GM12875 (cell line): ENCODE data around the gene BNIP5.

Source experiments
- H3K4me3 ChIP-seq: one replicate; pipeline ENCODE4 v1.5.1; 2011; ENCODE audit warnings: low read depth, low read length, control low read depth
- TF ChIP-seq, protein P1 (sequence below): IDR thresholded peaks from 2 replicates; pipeline ENCODE4 v1.5.1; 2011; ENCODE audit warnings: low read depth, mild to moderate bottlenecking, control low read depth, inconsistent platforms, low read length, moderate library complexity, borderline replicate concordance; ENCODE audit not compliant: insufficient read depth

BNIP5 gene

DNA sequence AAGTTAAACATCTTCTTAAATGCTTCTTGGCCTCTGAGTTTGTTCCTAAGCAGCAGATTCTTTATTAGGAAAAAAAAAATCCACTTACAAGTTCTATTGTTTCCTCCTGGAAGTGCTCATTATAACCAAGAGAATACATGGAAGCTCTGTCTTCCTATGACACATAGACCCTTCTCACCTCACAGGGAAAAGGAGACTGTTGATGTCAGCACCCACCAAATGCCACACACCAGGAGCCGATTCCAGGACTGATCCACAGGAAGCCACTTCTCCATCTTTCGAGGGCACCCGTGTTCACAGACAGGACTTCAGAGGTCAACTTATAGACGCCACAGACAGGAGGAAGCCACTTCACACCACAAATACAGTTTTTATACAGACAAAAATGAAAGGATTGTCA is 13.4 kb upstream of the BNIP5 start:
- no peak overlapping the region for H3K4me3 ChIP-seq
- TF ChIP-seq, protein P1, sequence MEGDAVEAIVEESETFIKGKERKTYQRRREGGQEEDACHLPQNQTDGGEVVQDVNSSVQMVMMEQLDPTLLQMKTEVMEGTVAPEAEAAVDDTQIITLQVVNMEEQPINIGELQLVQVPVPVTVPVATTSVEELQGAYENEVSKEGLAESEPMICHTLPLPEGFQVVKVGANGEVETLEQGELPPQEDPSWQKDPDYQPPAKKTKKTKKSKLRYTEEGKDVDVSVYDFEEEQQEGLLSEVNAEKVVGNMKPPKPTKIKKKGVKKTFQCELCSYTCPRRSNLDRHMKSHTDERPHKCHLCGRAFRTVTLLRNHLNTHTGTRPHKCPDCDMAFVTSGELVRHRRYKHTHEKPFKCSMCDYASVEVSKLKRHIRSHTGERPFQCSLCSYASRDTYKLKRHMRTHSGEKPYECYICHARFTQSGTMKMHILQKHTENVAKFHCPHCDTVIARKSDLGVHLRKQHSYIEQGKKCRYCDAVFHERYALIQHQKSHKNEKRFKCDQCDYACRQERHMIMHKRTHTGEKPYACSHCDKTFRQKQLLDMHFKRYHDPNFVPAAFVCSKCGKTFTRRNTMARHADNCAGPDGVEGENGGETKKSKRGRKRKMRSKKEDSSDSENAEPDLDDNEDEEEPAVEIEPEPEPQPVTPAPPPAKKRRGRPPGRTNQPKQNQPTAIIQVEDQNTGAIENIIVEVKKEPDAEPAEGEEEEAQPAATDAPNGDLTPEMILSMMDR: no peak

DNA sequence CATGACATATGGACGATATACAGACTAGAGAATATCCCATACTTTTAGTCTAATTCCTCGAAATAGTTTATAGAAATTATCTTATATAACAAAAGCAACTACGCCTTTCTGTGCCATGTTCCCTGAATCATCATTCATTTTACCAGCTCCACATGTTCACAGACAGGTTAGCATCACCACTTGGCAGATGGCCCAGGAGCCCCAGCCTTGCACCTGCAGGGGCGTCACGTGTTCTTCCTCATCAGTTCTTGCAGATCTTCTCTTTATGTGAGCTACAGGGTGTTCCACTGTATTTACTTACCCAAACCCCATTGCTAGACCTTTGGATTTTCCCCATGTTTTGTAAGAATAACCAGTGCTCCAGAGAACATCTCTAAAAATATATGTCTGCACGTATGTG is 12.6 kb upstream of the BNIP5 start:
- TF ChIP-seq, protein P1: no peak
- no peak overlapping the region for H3K4me3 ChIP-seq

DNA sequence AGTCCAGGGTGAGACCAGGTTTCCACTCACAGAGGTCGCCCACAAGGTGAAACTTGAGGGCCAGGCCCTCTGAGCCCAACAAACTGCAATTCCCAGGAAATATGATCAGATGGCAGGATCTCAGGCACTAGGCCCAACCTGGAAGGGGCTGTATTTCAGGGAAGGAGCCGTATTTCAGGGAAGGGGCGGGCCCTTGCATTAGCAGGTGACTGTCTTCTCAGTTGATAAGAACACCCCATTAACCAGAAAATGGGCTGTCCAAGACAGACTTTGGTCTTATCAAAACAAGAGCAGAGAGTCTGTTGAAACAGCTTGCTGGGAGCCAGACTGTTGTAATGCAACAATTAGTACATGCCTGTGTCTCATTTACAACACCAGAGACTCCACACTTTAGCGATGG is 10.9 kb upstream of the BNIP5 start:
- TF ChIP-seq, protein P1: no peak

DNA sequence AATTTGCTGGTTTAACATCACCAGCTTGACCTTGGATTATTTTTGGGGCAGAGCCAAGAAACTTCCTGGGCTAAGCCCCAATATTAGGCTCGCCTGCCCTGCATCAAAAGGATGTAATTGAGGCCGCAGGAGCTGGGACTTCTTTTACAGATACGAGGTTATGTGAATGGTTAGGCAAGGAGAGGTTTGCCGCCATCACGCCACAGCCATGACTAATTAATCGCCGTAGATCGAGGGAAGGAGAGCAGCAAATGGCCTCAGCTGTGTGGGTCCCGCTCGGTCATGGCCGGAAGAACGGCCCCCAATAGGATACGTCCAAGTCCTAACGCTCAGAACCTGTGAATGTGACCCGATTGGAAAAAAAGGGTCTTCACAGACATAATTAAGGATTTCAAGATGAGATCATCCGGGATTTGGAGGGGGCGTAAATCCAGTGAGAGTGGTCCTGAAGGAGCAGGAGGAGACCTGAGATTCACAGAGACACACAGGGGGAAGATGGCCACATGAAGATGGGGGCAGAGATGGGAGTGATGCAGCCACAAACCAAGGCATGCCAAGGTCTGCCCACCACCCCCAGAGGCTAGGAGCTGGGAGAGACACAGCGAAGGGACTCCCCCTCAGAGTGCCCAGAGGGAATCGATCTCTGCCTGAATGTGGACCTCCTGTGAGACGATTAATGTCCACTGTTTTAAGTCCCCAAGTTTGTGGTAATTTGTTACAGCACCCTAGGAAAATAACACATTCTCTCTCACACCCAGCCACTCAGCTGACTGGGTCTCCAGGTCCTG is 10.0 kb upstream of the BNIP5 start:
- no peak overlapping the region for H3K4me3 ChIP-seq
- TF ChIP-seq, protein P1: no peak

More for the DNA sequence above, 10.9 kb upstream of the BNIP5 start:
- H3K4me3 ChIP-seq: no peak overlapping the region

DNA sequence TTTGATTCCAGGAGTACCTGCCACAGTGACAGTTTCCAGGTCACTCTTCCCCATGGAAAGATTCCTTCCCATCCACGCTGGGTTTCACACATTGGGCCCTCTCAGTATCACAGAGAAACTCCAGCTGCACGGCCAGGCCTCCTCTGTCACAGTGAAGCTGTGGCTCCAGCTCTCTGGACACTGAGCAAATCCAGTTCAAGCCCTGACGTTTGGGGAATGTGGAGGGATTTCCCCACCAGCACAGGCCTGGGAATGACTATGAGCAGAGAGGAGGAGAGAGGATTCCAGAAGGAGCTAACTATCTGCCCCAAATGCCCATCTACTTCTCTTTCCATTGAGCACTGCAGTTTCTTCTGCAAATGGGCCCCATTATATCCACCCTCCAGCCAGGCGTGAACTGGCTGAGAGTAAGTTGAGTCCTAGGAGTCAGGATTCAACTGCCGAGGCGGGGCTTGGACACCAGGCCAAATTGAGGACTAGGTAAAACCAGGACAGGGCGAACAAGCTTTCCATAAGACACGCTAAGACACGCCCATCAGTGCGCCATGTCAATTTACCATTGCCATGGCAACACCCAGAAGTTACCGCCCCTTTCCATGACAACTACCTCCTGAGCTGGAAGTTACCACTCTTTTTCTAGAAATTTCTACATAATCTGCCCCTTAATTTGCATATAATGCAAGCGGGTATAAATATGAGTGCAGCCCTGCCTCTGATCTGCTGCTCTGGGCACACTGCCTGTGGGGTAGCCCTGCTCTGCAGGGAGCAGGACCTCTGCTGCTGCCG is 9.2 kb upstream of the BNIP5 start:
- H3K4me3 ChIP-seq: no peak overlapping the region

DNA sequence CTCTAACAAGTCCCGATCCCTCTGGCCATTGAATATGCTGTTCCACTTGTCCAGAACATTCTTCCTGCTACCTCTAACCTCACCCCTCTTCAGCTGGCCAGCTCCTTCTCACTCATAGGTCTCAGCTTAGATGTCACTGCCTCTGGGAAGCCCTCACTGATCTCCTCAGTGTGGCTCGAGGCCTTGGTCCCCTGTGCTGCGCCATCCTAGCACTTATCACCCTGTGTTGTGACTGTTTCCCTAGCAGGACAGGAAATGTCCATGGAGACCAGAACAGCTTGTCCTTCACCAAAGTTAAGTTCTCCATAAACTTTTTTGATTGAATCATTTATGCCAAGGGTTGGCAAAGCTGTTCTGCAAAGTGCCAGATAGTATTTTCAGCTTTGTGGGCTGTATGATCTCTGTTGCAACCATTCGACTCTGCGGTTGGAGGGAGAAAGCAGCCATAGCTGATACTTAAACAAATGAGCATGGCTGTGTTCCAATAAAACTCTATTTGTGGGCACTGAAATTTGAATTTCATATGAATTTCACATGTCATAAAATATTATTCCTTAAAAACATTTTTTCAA is 6.5 kb upstream of the BNIP5 start:
- H3K4me3 ChIP-seq: no peak overlapping the region
- TF ChIP-seq, protein P1: no peak

More for the DNA sequence above, 9.2 kb upstream of the BNIP5 start:
- TF ChIP-seq, protein P1: no peak
